Lower lobe of right lung (tissue), 2 donors: ENCODE results near the gene FKTN. TPM values are rescaled to one million over a fixed set of nuclear protein-coding genes. Genes with fewer than 3 reads are reported as not detected.

ENCODE experiments used
- ATAC-seq, 2 donors: fragments of 200-7000 bp; cut with Tn5 transposase; one replicate each; pipeline ENCODE4 v1.9.1; 2020 to 2022; ENCODE audit warnings: mild to moderate bottlenecking in 2 of 2, moderate library complexity in 2 of 2
- DNase-seq: peaks from one replicate; pipeline ENCODE4 v3.0.0-alpha.2; 2020
- H3K27ac ChIP-seq: fragments of 200-600 bp; one replicate; pipeline ENCODE4 v1.8.0; 2022
- H3K27me3 ChIP-seq: fragments of 200-600 bp; one replicate; pipeline ENCODE4 v1.8.0; 2022; ENCODE audit warnings: low read depth
- H3K36me3 ChIP-seq: fragments of 200-600 bp; one replicate; pipeline ENCODE4 v1.8.0; 2022; ENCODE audit warnings: mild to moderate bottlenecking
- H3K4me1 ChIP-seq: fragments of 200-600 bp; one replicate; pipeline ENCODE4 v1.8.0; 2022
- H3K4me3 ChIP-seq: fragments of 200-600 bp; one replicate; pipeline ENCODE4 v1.8.0; 2022; ENCODE audit warnings: mild to moderate bottlenecking
- H3K9me3 ChIP-seq: fragments of 200-600 bp; one replicate; pipeline ENCODE4 v1.8.0; 2022
- intact Hi-C: fragments of 100-400 bp; cut with DNase I; formaldehyde crosslinking; loops from one replicate; pipeline ENCODE4 v1.11.0; 2022
- total RNA-seq: library from RNA; stranded (reverse); fragmentation: NEBNext Ultra II Directional; extraction: Animal tissue kit (Norgen Biotek cat#: 25700); gene quantifications from one replicate; pipeline ENCODE4 v1.2.1, GENCODE V29; 2021
- TF ChIP-seq, protein P1 (sequence below): fragments of 200-600 bp; IDR thresholded peaks from one replicate; pipeline ENCODE4 v1.8.0; 2022; ENCODE audit warnings: antibody characterized with exemption, mild to moderate bottlenecking
- donor health status: DM: no; HTN: yes; CAD: no; lungs with severe emphysema.

The FKTN gene
- total RNA-seq, 1 donor from 2014 or later: 14.6 TPM

- ATAC-seq: no peak
- peaks cover 3% of the 10 kb centered on the region for H3K27me3 ChIP-seq
- intact Hi-C loops: no loop called here
- H3K4me3 ChIP-seq: no peak overlapping the region
- H3K36me3 ChIP-seq: no peaks in the 10 kb centered on the region
- TF ChIP-seq, protein P1, sequence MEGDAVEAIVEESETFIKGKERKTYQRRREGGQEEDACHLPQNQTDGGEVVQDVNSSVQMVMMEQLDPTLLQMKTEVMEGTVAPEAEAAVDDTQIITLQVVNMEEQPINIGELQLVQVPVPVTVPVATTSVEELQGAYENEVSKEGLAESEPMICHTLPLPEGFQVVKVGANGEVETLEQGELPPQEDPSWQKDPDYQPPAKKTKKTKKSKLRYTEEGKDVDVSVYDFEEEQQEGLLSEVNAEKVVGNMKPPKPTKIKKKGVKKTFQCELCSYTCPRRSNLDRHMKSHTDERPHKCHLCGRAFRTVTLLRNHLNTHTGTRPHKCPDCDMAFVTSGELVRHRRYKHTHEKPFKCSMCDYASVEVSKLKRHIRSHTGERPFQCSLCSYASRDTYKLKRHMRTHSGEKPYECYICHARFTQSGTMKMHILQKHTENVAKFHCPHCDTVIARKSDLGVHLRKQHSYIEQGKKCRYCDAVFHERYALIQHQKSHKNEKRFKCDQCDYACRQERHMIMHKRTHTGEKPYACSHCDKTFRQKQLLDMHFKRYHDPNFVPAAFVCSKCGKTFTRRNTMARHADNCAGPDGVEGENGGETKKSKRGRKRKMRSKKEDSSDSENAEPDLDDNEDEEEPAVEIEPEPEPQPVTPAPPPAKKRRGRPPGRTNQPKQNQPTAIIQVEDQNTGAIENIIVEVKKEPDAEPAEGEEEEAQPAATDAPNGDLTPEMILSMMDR: no peak
- DNase-seq: no peak
- H3K9me3 ChIP-seq: no peaks in the 10 kb centered on the region
- H3K4me1 ChIP-seq: no peaks in the 10 kb centered on the region
- no peak overlapping the region for H3K27ac ChIP-seq
These were observed 118.5 kb downstream of the FKTN start for GRCh38 chr9:105676351-105676923.

DNA sequence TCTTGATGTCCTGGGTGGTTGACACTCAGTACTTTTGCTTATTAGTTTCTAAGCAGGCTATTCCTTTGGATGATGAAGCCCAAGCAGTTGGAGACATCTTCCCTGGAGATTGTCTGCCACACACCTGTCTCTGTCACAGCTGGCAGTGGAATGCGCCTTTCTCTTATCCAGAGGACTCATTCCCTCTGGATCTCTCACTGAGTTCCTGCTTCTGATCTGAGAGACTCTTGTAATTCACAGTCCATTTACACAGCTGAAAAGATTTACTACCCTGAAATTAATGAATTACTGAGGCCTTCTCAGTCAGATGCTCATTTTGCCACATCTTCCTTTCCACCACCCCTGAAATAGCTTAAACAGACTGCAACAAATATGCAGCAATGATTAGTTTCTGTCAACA is 120.2 kb downstream of the FKTN start:
- Histone ChIP-seq H3K27me3 (peaks cover 3% of the 10 kb centered on the region), H3K4me1 (no peaks in the 10 kb centered on the region), H3K4me3 (no peak overlapping the region), H3K36me3 (no peaks in the 10 kb centered on the region), H3K9me3 (no peaks in the 10 kb centered on the region), H3K27ac (no peak overlapping the region)
- DNase-seq (no peak), ATAC-seq (no peak)
- TF ChIP-seq, protein P1: no peak
- intact Hi-C loops: no loop called here

- no peak overlapping the region for H3K4me3 ChIP-seq
- intact Hi-C loops: no loop called here
- no peak overlapping the region for H3K27ac ChIP-seq
- TF ChIP-seq, protein P1: no peak
- peaks cover 3% of the 10 kb centered on the region for H3K27me3 ChIP-seq
- H3K9me3 ChIP-seq: no peaks in the 10 kb centered on the region
- ATAC-seq (no peak), DNase-seq (no peak)
- H3K4me1 ChIP-seq: no peaks in the 10 kb centered on the region
- no peaks in the 10 kb centered on the region for H3K36me3 ChIP-seq
These were observed 120.8 kb downstream of the FKTN start for GRCh38 chr9:105678781-105679180.

DNA sequence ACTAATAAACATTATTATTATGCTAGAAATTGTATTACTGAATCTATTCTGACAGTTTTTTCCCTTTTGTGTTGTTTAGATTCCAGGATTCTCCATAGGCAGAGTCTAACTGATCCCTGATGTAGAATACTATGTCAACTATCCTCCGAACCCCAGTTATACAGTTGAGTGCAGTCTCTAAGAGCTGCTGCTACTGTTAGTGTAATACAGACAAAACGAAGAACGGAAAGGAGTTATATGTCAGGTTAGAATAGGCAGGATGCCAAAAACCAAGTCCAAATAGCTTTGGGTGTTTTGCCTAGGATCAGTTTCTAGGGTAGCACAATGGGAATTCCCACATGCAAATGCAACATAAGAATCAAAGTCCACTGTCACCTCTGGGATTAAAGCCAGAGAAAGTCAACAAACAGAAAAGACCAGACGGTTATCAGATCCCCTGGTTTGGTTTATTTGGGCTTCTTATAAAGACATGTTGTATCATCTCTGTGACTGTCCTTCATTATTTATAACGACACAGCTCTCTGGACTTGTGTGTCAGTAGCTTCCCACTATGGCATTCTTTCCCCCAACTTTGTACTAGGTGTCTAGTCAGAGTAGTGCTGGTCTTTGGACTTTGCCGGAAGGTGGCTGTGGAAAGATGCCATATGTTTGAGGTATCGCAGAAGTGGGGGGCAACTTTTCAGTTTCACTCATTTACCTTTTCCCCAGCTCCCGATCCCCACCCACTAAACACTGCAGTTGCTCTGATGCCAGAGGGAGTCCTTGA is 121.5 kb downstream of the FKTN start:
- no peaks in the 10 kb centered on the region for H3K9me3 ChIP-seq
- no peak overlapping the region for H3K27ac ChIP-seq
- no peak for DNase-seq
- ATAC-seq: no peak
- intact Hi-C loops: no loop called here
- H3K4me1 ChIP-seq: no peaks in the 10 kb centered on the region
- TF ChIP-seq, protein P1: no peak
- no peak overlapping the region for H3K4me3 ChIP-seq
- no peaks in the 10 kb centered on the region for H3K36me3 ChIP-seq
- H3K27me3 ChIP-seq: no peaks in the 10 kb centered on the region

GRCh38 chr9:105681313-105681712 is 123.4 kb downstream of the FKTN start:
- H3K36me3 ChIP-seq: no peaks in the 10 kb centered on the region
- H3K27me3 ChIP-seq: no peaks in the 10 kb centered on the region
- H3K9me3 ChIP-seq: no peaks in the 10 kb centered on the region
- TF ChIP-seq, protein P1: no peak
- no peaks in the 10 kb centered on the region for H3K4me1 ChIP-seq
- intact Hi-C loops: no loop called here
- ATAC-seq: no peak
- no peak overlapping the region for H3K27ac ChIP-seq
- no peak for DNase-seq
- no peak overlapping the region for H3K4me3 ChIP-seq
